ENCODE data around the gene CIAO3. TPM values are rescaled to one million over a fixed set of nuclear protein-coding genes. Genes with fewer than 3 reads are reported as not detected.

CIAO3 gene
- total and polyA plus RNA-seq, 2 experiments from 2014 or later: 43.3 to 67.7 TPM

- Histone ChIP-seq H3K36me3 (no peaks in the 10 kb centered on the region), H3K4me1 (ENCODE audit: low read depth) (no peaks in the 10 kb centered on the region), H3K9me3 (ENCODE audit: low read depth) (no peaks in the 10 kb centered on the region), H3K27me3 (no peaks in the 10 kb centered on the region), H3K4me3 (no peak overlapping the region), H3K27ac (no peak overlapping the region)
- no peak for TF ChIP-seq CTCF (IDR thresholded peaks at IDR 0.05; ENCODE audit: low read depth, low read length)
- no peak for DNase-seq (ENCODE audit: low read depth in 1 of 2, low spot score in 1 of 2)
Observed at GRCh38 chr16:767743-768235, 27.0 kb upstream of the CIAO3 start.

- Histone ChIP-seq H3K27ac (no peak overlapping the region), H3K9me3 (ENCODE audit: low read depth) (no peaks in the 10 kb centered on the region), H3K4me3 (no peak overlapping the region), H3K27me3 (no peaks in the 10 kb centered on the region), H3K4me1 (ENCODE audit: low read depth) (no peaks in the 10 kb centered on the region), H3K36me3 (no peaks in the 10 kb centered on the region)
- TF ChIP-seq CTCF (IDR thresholded peaks at IDR 0.05; ENCODE audit: low read depth, low read length): no peak
- DNase-seq (ENCODE audit: low read depth in 1 of 2, low spot score in 1 of 2): no peak
Observed at GRCh38 chr16:766820-767640, 26.2 kb upstream of the CIAO3 start.

- no peaks in the 10 kb centered on the region for H3K9me3 ChIP-seq (ENCODE audit: low read depth)
- H3K27me3 ChIP-seq: no peaks in the 10 kb centered on the region
- H3K36me3 ChIP-seq: no peaks in the 10 kb centered on the region
- no peak for DNase-seq (ENCODE audit: low read depth in 1 of 2, low spot score in 1 of 2)
- no peak overlapping the region for H3K4me3 ChIP-seq
- H3K4me1 ChIP-seq (ENCODE audit: low read depth): no peaks in the 10 kb centered on the region
- TF ChIP-seq CTCF (IDR thresholded peaks at IDR 0.05; ENCODE audit: low read depth, low read length): no peak
- H3K27ac ChIP-seq: no peak overlapping the region
Observed at GRCh38 chr16:766008-766819, 25.4 kb upstream of the CIAO3 start.

GRCh38 chr16:765488-765865 lies 24.7 kb upstream of the CIAO3 start:
- H3K4me1 ChIP-seq (ENCODE audit: low read depth): no peaks in the 10 kb centered on the region
- H3K36me3 ChIP-seq: no peaks in the 10 kb centered on the region
- no peak for DNase-seq (ENCODE audit: low read depth in 1 of 2, low spot score in 1 of 2)
- H3K9me3 ChIP-seq (ENCODE audit: low read depth): no peaks in the 10 kb centered on the region
- H3K4me3 ChIP-seq: no peak overlapping the region
- H3K27me3 ChIP-seq: no peaks in the 10 kb centered on the region
- no peak for TF ChIP-seq CTCF (IDR thresholded peaks at IDR 0.05; ENCODE audit: low read depth, low read length)
- H3K27ac ChIP-seq: no peak overlapping the region

- Histone ChIP-seq H3K4me3 (no peak overlapping the region), H3K36me3 (no peaks in the 10 kb centered on the region), H3K4me1 (ENCODE audit: low read depth) (peaks cover 2% of the 10 kb centered on the region), H3K27ac (no peak overlapping the region), H3K9me3 (ENCODE audit: low read depth) (no peaks in the 10 kb centered on the region), H3K27me3 (no peaks in the 10 kb centered on the region)
- no peak for DNase-seq (ENCODE audit: low read depth in 1 of 2, low spot score in 1 of 2)
- no peak for TF ChIP-seq CTCF (IDR thresholded peaks at IDR 0.05; ENCODE audit: low read depth, low read length)
Observed at GRCh38 chr16:764848-765487, 24.2 kb upstream of the CIAO3 start.
